NCI-H1436 (cell line): Measurements from ENCODE around the gene DHX15.

Experiments
- DNase-seq: peaks from one replicate; lab custom pipeline; 2025; lab: John Stamatoyannopoulos, UW

DHX15 gene

DNA sequence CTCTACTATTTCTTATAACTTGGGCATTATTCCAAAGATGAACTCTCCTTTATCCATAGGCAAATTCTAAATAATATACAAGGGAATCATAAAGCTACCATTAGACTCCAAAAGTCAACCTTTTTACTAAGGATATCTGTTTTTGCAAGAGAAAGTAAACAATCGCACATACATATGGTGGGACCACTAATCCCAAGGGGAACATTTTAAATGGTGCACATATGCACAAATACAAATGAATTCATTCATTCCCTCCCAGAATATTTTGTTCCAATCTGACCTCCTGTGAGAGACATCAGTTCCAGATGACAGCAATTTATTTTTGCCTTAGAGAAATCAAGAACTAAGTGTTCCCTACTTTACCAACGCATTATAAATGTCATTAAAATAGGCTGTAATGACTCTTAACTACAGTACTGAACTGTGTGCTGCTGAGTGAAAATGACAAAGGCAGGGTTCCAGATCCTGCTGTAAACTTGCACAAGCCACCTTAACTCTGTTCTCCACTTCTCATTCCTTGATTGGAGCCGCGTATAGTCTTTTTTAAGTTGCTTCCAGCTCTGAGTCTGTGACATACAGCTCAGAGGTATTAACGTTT lies 2.0 kb downstream of the DHX15 start:
- DNase-seq, result no peak

- no peak for DNase-seq
Observed at GRCh38 chr4:24578364-24578763, 6.0 kb downstream of the DHX15 start.

DNA sequence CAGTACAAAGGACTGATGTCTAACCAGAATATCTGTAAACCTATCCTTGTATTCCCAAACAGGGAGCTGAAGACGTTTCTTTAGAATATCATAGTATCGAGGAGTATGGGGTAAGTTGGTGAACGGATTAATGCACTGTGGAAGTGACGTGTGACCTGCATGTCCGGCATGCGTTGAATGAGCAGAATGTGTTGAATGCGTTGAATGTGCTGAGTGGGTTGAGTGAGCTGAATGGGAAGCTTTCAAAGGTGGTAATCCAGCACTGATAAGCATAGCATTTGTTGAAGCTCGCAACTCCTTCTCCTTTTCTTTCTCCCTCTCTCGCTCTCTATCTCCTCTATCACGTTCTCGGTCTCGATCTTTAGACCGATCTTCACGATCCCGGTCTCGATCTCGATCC lies 8.1 kb downstream of the DHX15 start:
- DNase-seq, result no peak

DNA sequence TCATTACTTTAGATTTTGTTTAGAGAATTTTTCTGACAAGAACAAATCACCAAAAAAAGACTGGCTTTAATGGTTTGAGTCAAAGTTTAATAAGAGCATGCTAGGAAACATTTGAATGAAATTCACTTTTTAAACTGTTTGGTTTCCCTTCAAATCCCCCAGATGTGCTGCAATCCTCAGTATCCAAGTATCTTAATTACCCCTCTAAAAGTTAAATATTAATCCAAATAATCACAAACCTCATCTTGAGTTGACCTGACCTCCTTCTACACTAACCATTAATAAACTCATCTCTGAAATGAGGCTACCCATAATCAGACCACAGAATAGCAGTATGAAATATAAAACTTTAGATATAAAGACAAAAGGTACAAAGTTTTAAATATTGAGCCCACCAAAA lies 10.1 kb downstream of the DHX15 start:
- DNase-seq, result no peak

DNA sequence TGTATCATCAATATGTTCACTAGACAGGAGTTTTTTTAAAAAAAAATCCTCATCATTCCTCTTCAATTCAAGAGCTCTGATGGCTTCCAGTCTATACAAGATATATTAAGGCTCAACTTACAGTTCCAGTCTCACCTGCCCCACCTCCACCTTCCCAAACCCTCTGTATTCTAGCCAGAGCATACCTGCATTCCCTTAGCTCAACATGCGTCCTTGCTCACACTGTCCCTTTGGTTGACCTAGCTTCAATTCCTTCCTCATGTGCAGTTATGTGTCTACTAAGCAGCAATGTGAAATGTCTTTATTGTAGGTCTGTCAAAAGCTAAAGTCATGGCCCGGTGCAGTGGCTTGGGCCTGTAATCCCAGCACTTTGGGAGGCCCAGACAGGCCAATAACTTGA lies 10.8 kb downstream of the DHX15 start:
- DNase-seq, result no peak

GRCh38 chr4:24570574-24571236 lies 13.6 kb downstream of the DHX15 start:
- no peak for DNase-seq

- no peak for DNase-seq
Observed at GRCh38 chr4:24570172-24570571, 14.2 kb downstream of the DHX15 start.

- no peak for DNase-seq
Observed at GRCh38 chr4:24569662-24570061, 14.7 kb downstream of the DHX15 start.

GRCh38 chr4:24568425-24568824 lies 15.9 kb downstream of the DHX15 start:
- DNase-seq, result no peak

GRCh38 chr4:24565054-24565453 lies 19.3 kb downstream of the DHX15 start:
- no peak for DNase-seq

GRCh38 chr4:24564488-24564887 lies 19.9 kb downstream of the DHX15 start:
- DNase-seq, result no peak

DNA sequence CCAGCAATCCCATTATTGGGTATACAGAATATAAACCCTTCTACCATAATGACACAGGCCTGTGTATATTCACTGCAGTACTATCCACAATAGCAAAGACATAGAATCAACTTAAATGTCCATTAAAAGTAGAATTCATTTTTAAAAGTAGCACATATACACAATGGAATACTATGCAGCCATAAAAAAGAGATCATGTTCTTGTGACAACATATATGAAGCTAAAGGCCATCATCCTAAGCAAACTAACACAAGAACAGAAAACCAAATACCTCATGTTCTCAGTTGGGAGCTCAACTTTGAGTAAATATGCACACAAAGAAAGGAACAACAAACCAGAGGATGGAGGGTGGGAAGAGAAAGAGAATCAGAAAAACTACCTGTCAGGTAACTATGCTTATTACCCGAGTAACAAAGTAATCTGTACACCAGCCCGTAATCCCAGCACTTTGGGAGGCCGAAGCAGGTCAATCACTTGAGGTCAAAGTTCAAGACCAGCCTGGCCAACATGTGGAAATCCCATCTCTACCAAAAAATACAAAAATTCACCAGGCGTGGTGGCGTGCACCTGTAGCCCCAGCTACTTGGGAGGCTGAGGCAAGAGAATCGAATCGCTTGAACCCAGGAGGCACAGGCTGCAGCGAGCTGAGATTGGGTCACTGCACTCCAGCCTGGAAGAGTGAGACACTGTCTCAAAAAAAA lies 22.8 kb downstream of the DHX15 start:
- no peak for DNase-seq

DNA sequence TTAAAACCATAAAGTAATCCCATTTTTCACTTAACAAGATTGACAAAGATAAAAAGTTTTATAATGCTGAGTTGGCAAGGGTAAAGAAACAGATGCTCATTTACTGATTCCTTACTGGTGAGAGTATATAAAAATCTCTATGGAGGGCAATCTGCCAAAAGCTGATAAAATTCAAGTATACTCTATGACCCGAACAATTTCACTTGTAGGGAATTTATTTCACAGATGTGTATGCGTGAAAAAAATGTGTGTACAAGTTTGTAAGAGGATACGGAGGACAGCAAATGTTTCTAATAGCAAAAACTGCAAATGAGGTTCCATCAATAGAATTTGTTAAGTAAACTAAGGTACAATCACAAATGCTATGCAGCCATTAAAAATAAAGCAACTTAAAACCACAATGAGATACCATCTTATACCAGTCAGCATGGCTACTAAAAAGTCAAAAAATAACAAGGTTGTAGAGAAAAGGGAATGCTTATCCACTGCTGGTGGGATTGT lies 23.4 kb downstream of the DHX15 start:
- no peak for DNase-seq

DNA sequence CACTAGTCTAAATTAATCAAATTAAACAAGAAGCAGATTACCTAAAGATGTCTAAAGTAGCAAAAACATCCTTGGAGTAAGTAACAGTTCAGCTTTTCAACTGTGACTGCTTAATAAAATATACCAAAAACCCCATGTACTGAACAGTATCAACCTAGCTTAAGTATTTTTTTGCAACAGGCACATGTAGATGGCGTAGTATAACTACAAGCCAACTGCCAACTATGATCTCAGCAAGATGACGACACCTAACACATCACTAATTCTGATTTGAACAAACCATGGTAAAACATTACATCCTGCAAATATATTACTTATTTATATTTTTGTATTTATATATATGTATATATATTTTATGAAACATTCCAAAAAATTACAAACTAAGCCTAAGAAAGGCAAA lies 24.5 kb downstream of the DHX15 start:
- no peak for DNase-seq

- no peak for DNase-seq
Observed at GRCh38 chr4:24559032-24559821, 25.1 kb downstream of the DHX15 start.

- no peak for DNase-seq
Observed at GRCh38 chr4:24557026-24558025, 27.0 kb downstream of the DHX15 start.

GRCh38 chr4:24551492-24552289 lies 32.7 kb downstream of the DHX15 start:
- no peak for DNase-seq

GRCh38 chr4:24550441-24551175 lies 33.7 kb downstream of the DHX15 start:
- no peak for DNase-seq

DNA sequence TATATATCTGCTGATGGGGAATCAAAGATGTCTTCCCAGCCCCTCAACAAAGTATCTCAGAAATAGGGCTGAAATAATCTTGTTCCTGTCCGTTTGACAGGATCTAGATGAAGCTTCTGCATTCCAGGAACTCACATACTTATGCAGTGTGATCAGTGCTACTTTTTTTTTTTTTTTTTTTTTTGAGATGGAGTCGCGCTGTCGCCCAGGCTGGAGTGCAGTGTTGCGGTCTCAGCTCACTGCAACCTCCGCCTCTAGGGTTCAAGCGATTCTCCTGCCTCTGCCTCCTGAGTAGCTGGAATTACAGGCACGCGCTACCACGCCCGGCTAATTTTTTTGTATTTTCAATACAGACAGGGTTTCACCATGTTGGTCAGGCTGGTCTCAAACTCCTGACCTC lies 36.4 kb downstream of the DHX15 start:
- DNase-seq, result no peak
